Hematopoietic multipotent progenitor cell treated with erythropoietin and hydrocortisone succinate and interleukin-3 and kit ligand, for 15 days (in vitro differentiated cells): ENCODE results near the gene TST.
A peak's percentile ranks its signal among the peaks of the same experiment; 100 is the strongest.

Experiments
- DNase-seq: peaks from one replicate; pipeline ENCODE4 v3.0.0-alpha.2; 2015; ENCODE audit warnings: low spot score

The TST gene

GRCh38 chr22:37019309-37020191 lies at the start of gene TST, which contains the start of gene MPST:
Gene TST (minus strand): TSS chr22:37019447. CDS start chr22:37018732, 715 bp downstream.
Gene MPST (plus strand): TSS chr22:37019742. CDS start chr22:37019837, 95 bp downstream.
- DNase-seq = peak; percentile 63

DNA sequence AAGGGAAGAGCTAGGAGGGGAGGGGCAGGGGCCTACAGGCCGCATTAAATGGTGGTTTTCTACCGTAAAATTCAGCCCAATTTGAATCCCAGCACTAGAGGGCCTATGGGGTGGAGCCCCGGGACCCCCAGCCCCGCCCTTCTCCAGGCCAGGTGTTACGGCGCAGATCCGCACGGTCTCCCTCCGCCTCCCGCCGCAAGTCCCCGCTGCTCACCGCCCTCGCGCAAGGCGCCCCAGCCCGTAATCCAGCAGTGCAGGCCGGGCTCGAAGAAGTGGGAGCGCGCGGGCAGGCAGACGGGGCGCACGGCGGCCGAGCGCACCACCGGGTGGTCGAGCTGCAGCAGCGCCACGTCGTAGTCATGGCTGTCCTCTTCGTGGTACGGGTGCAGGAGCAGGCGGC lies 49.6 kb upstream of the TST start:
- no peak for DNase-seq

DNA sequence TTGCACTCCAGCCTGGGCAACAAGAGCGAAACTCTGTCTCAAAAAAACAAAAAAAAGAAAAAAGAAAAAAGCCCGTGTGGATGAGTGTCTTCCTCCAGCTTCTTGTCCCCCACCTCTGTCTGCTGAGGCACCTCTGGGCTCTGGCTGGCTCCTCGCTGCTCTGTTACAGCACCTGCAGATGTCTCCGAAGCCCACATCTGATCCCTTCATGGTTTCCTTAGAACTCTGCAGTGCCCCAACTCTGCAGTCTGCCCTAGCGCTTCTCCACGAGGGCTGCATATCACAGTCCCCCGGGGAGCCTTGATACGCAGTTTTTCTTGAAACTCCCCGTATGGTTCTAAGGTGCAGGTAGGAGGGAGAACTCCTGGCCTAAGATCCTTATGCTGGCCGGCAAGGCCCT lies 48.2 kb upstream of the TST start:
- no peak for DNase-seq

DNA sequence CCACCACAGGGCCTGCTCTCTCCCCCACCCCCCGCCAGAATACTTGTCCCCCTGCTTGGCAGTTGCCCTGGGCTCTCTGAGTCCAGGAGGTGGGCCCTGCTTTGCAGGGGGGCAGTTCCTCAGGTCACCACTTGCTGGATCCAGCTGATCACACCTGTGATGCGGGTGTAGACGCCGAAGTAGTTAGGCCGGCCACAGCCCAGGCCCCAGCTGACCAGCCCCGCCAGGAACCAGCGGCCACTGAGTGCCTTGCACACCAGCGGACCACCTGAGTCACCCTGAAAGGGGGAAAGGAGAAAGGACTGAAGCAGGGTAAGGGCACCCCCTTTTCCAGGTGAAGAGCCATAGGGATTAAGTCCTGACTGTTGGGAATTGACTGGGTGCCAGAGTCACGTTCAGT lies 46.7 kb upstream of the TST start:
- DNase-seq = no peak

GRCh38 chr22:37065180-37065579 lies 45.9 kb upstream of the TST start:
- DNase-seq = no peak

- no peak for DNase-seq
These were observed 45.3 kb upstream of the TST start for GRCh38 chr22:37064553-37064952.

GRCh38 chr22:37063431-37064420 lies 44.5 kb upstream of the TST start:
- DNase-seq = no peak

- no peak for DNase-seq
These were observed 43.6 kb upstream of the TST start for GRCh38 chr22:37062702-37063381.

- DNase-seq = no peak
These were observed 43.1 kb upstream of the TST start for GRCh38 chr22:37062376-37062675.

DNA sequence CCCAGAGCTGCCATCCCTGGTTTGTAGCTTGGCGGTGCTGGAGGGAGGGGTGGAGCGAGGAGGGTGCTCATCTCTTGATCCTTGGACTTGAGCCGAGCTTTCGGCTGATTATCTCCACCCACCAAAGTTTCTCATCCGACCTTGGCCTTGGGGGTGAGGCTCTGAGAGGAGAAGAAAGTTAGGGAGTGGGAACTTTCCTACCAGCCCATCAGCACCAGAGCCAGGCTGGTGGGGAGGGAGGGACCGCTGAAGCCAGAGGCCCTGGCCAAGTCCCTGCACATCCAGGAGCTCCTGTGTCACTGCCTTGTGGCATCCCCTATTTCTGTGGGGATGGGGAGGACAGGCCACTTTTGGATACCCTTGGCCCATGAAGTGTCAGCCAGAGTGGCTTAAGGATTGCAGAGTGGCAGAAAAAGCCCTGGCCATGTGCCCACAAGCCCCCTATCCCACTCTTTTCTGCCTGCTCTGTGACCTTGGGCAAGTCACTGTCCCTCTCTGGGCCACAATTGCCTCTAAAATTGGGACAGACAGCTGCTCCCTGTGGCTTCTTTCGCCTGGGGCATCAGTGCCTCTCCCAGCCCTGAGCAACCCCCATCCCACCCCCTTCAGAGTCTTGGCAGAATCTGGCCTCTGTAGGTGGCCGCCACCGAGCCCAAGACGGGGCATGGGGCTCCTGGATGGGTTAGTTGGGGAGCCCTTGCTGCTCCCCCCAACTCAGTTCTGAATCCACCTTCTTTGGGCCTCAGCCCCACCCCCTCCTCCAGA lies 42.5 kb upstream of the TST start:
- DNase-seq = no peak

- no peak for DNase-seq
These were observed 41.8 kb upstream of the TST start for GRCh38 chr22:37060801-37061610.

GRCh38 chr22:37059876-37060449 lies 40.7 kb upstream of the TST start:
- no peak for DNase-seq

GRCh38 chr22:37058917-37059701 lies 39.9 kb upstream of the TST start:
- no peak for DNase-seq

DNA sequence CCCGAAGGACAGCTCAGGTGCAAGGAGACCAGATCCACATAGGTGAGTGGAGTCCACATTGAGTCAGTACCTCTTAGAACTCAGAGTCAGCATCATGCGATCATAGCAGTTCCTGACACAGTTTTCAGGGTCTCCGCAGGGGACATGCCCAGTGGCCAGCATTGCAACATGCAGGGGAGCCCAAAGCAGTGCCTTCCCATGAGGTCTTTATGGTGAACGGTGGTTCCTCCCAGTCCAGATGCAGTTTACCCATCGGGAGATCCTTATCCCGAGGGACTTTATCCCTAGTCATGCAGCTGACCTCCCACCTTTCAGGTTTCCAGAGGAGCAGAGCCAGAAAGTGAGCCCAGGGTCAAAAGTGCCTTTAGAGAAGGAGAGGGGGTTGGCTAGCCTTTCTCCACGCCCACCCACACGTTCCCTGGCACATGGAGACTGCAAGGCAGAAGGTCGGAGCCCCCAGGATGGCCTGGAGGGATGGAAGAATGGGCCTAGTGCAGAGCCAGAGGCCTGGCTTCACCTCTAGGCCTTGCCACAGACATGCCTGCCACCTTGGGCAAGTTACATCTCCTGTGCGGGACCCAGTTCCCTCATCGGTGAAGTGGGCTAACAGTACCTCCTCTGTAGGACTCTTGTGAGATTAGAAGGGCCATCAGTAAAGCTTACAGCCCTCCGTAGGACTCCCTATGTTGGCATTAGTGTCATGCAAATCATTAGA lies 38.7 kb upstream of the TST start:
- DNase-seq = no peak

GRCh38 chr22:37057226-37057625 lies 38.0 kb upstream of the TST start:
- DNase-seq = no peak

- no peak for DNase-seq
These were observed 37.0 kb upstream of the TST start for GRCh38 chr22:37056246-37056645.

GRCh38 chr22:37054600-37055365 lies 35.5 kb upstream of the TST start:
- DNase-seq = no peak

- no peak for DNase-seq
These were observed 34.8 kb upstream of the TST start for GRCh38 chr22:37054056-37054395.
